ENCODE measurements around the gene HDAC1. TPM values are rescaled to one million over a fixed set of nuclear protein-coding genes. Genes with fewer than 3 reads are reported as not detected.
A peak's percentile ranks its signal among the peaks of the same experiment; 100 is the strongest.
"Not testable (repeated sequence)": the region's sequence is repeated elsewhere in the genome, so short reads cannot be mapped to it uniquely, and the experiment has no call there.

The HDAC1 gene
- 10 to 100 TPM; 34.8 to 34.9 TPM for total RNA-seq
- long read RNA-seq, transcript HDAC1-201 (14 exons, 2,124 nt): major isoform, 37 of 53 reads
- long read RNA-seq, partial matches to known transcripts: 7 of 53 reads
- long read RNA-seq, other reads (novel, unspliced or antisense): 9 of 53 reads

DNA sequence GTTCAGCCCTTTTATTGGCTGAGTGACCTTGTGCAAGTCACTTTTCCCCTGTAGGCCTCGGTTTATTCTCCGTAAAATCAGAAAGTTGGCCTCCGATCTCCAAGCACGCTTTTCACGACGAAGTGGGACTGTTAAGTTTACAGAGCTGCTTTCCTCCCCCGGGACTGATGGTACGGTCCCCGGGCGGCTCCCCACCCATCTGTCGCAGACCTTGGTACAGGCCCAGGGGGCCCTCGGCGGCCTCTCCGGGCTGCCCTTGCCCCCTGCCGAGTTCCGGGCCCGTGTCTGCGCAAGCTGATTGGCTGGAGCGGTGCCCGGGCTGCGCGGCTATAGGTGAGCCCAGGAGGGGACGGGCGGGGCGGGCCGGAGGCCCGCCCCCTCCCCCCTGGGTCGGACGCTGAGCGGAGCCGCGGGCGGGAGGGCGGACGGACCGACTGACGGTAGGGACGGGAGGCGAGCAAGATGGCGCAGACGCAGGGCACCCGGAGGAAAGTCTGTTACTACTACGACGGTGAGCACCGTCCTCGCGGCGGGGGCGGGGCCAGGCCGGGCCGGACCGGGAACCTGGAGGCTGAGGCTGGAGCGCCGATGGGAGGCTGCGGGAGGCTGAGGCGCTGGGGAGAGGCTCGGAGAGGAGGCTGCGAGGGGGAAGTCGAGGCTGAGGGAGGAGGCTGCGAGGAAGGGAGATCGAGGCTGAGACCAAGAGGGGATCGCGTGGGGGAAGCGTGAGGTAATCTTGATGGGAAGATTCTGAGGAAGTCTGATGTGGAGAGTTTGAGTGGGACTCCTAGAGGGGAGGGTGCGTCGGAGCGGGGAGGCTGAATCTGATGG is at the start of gene HDAC1:
TSS of gene HDAC1 (plus strand) at position 376 of the 831 bp plus-strand sequence. CDS start at position 463, 87 bp downstream.
- peak; percentile 99 for ATAC-seq
- DNase-seq: peak; percentile 97
- intact Hi-C loops (cut with DNase I): loop anchor here in 1 of 2 donors (10.0 kb wide), 1 partner anchor 47 kb away; the partner anchor contains the start of gene FAM167B

DNA sequence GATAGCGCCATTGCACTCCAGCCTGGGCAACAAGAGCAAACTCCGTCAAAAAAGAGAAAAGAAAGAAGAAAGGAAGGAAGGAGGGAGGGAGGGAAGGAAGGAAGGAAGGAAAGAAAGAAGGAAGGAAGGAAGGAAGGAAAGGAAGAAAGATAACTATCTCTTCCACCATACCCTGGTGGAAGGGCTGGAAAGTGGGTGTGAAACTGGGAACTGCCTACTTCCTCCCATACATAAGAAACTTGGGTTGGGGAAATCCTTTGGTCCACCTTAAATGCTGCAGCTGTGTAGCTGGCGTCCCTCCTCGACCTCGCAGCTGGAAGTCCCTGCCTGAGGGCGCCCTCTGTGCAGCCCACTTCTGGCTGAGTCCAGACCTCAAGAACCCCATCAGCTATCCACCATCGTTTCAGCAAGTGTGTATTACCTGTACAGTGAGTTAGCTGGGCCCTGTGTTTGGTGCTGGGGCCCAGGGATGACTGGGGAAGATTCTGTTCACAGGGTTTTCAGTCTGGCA is 49.5 kb upstream of the HDAC1 start:
- peak in 1 of 2 donors; percentile 7 for ATAC-seq
- peak; percentile 46 for DNase-seq
- intact Hi-C loops (cut with DNase I): loop anchor here in 1 of 2 donors (10.0 kb wide), 1 partner anchor 52 kb away; the partner anchor contains the start of gene HDAC1

DNA sequence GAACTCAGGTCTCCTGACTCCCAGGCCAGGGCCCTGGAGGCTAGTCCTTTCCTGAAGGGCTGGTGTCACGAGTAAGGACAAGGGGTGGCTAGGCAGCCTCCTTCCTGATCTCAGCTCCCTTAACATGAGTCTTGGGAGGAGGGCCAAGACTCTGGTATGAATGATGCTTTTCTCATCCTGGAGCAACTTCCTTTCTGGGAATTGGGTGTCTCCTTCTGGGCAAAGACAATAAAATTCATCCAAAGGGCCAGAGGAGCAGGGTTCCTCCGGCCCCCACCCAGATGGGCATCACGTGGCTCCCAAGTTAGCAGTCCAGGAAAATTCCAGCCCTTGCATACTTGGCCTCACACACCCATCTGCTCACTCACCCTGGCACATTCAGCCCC is 45.0 kb upstream of the HDAC1 start, which contains the start of gene FAM167B:
TSS of gene FAM167B (plus strand) at position 335 of the 386 bp plus-strand sequence. CDS start 200 bp downstream, outside the sequence.
- ATAC-seq: peak; percentile 45 to 60
- DNase-seq: peak; percentile 72
- intact Hi-C loops (cut with DNase I): loop anchor here in 1 of 2 donors (10.0 kb wide), 1 partner anchor 48 kb away; the partner anchor contains the start of gene HDAC1

DNA sequence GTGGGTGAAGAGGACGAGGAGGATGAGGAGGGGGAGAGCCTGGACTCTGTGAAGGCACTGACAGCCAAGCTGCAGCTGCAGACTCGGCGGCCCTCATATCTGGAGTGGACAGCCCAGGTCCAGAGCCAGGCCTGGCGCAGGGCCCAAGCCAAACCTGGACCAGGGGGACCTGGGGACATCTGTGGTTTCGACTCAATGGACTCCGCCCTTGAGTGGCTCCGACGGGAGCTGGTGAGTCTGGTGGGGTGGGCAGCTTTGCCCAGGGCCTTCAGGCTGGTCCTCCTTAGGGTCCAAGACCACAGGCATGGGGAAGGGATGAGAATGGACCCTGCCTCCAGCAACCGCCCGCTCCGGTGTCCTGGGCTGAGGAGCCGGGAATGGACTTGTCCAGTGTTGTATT is 44.4 kb upstream of the HDAC1 start:
- intact Hi-C loops (cut with DNase I): loop anchor here in 1 of 2 donors (10.0 kb wide), 1 partner anchor 47 kb away; the partner anchor contains the start of gene HDAC1
- ATAC-seq (peak in 1 of 2 donors; percentile 16), DNase-seq (peak; percentile 38)

DNA sequence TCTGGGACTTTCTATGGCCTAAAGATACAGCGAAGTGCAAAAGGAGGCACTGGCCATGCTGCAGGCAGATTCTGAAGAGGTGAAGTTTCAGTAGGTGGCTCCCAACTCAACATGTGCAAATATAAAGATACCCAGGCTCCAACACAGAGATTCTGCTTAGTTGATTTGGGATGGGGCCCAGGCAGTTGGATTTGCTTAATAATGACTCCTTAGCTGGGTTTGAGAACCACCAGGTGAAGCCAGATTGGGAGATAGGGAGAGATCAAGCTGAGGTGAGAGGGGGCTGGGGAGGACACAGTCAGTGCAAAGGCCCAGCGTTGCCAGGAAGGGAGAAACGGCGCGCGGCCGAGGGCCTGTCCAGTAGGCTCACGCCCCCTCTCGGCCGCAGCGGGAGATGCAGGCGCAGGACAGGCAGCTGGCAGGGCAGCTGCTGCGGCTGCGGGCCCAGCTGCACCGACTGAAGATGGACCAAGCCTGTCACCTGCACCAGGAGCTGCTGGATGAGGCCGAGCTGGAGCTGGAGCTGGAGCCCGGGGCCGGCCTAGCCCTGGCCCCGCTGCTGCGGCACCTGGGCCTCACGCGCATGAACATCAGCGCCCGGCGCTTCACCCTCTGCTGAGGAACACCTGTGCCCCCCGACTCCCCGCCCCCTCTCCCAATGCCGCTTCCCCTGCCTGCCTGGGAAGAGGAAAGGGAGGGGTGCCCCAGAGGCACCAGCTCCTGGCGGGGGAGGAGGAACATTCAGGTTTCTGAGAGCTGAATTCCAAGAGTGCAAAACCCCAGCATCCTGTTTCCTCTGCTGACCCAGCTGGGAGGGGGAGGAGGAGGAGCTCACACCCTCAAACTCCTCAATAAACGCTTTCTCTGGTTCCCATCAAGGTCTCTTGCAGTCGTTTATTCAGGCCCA is 43.6 kb upstream of the HDAC1 start:
- intact Hi-C loops (cut with DNase I): loop anchor here in 1 of 2 donors (10.0 kb wide), 1 partner anchor 47 kb away; the partner anchor contains the start of gene HDAC1
- DNase-seq (peak; percentile 90), ATAC-seq (peak; percentile 56 to 79)

DNA sequence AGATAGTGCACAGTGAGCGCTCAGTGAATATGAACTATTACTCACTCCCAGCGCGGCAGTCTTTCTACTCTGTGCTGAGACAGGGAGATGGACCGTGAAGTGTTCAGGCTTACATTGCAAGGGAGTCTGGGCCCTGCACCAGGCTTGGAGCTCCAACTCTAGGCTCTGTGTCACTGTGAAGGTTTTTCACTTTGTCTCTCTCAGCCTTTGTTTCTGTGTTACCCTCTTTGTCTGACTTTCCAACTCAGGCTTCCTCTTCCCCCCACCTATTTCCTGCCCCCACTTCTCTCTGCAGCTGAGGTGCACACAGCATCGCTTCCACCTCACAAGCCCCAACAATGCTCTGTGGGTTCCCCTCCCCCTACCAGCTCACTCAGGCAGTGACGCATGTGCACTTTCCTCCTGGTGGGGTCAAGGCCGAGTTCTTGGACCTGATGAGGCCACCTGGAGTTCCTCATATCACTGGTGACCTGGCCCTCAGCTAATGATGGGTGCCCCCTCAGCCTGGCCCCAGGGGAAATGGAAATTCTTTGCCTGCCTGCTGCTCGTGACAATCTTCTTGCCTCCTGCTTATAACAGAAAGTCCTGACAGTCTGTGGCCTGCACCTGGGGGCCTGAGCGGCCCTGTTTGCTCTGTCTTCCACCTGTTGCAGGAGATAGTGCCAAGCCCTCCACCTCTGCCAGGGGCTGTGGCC is 41.9 kb upstream of the HDAC1 start:
- intact Hi-C loops (cut with DNase I): loop anchor here in 1 of 2 donors (10.0 kb wide), 1 partner anchor 45 kb away; the partner anchor contains the start of gene HDAC1
- DNase-seq: peak; percentile 44
- ATAC-seq: peak; percentile 19 to 68

DNA sequence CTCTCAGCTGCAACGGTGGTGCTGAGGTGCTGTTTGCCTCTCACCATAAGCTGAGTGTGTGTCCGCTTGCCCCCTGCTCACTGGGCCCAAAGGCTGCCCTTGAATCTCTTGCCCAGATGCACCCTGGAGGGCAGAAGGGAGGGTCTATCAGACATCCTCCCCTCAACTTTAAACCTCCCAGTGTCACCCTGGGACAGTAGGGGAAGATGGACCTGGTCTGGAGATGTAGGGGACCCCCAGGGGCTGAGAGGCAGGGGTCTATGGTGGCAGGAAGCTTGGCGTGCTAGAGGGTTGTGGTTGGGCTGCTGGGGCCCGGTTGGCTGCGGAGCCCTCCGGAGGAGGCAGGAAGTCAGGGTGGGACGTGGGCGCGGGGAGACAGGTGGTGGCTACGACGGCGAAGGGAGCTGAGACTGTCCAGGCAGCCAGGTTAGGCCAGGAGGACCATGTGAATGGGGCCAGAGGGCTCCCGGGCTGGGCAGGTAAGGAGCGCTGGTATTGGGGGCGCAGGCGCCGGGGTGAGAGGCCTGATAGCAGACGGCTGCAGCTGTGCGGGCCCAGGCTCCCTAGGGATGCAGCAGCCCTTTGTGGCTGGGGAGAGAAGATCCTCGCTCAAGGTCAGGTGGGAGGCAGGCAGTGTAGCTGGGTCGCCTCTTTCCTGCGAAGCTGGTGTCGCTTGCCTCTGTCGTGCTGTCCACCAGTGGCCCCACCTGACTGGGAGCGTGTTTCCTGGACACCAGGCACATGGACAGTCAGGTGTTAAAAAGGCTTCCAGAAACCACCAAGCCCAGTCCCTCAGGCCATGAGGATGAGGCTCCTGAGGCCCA is 40.8 kb upstream of the HDAC1 start, which contains the start of gene LCK:
TSS of gene LCK (plus strand) at position 373 of the 824 bp plus-strand sequence. CDS start 23,065 bp downstream, outside the sequence.
- ATAC-seq (no peak), DNase-seq (no peak)
- intact Hi-C loops (cut with DNase I): no loop called here

DNA sequence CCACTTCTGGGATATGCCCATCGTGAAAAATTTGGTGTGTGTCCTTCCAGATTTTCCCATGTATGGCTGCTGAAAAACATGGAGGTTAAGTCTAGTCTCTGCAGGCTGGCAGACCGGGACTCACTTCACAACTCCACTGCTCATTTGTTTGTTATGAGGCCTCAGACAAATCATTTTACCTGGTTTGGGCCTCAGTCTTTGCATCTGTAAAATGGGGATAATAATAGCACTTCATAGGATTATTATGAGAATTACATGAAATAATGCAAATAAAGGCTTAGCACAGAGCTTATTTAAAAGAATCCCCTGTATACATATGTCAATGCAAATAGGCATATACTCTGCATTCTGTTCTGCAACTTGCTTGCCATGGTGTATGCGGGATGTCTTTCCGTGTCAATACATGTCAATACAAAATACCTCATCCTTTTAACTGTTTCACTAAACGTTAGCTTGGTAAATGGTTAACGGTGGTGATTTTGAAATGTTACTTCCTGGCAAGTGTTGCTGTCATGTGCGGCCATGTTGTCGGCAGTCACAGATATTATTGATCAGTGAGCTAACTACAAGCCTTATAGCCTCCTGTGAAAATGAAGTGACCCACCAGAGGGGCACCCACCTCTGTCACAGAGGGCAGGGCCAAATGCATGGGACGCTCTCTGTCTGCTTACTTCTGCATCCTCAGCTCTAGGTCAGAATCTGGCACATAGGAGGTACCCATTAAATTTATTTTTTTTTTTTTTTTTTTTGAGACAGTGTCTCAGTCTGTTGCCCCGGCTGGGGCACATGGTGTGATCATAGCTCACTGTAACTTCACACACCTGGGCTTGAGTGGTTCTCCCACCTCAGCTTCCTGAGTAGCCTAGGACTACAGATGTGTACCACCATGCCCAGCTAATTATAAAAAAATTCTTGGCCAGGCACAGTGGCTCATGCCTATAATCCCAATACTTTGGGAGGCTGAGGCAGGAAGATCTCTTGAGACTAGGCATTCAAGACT is 36.5 kb upstream of the HDAC1 start:
- DNase-seq (no peak), ATAC-seq (no peak)
- intact Hi-C loops (cut with DNase I): no loop called here

DNA sequence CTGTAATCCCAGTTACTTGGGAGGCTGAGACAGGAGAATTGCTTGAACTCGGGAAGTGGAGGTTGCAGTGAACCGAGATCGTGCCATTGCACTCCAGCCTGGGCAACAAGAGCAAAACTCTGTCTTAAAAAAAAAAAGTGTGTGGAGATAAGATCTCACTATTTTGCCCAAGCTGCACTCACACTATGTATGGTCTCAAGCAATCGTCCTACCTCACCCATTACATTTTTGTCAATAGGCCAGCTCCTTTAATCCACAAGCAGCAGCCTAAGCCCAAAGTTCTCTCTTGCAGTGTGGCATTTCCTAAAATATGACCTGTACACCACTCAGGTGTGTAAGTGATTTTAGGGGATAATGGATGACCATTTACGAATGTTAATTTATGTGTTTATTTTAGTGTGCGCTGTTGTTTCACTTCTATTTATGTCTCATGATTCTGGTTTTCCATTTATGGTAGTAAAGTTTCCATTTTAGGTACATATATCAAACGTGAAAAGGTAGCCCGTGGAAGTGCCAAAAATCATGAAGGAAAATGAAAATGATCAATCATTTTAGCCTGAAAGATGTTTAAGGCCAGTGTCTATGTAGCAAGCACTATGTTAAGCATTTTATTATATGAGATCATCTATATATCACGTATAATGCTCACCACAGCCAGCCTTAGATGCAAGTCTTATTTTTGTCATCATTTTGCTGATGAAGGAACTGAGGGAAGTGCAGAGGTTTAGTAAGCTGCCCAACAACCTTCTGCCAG is 35.2 kb upstream of the HDAC1 start:
- DNase-seq: no peak
- no peak for ATAC-seq
- intact Hi-C loops (cut with DNase I): no loop called here

DNA sequence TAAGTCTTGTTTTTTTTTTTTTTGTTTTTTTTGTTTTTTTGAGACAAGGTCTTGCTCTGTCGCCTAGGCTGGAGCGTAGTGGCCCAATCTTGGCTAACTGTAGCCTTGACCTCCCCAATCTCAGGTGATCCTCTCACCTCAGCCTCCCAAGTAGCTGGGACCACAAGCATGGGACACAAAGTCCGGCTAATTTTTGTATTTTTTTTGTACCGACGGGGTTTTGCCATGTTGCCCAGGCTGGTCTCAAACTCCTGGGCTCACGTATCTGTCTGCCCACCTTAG is 34.7 kb upstream of the HDAC1 start:
- intact Hi-C loops (cut with DNase I): no loop called here
- no peak for DNase-seq
- ATAC-seq: no peak

DNA sequence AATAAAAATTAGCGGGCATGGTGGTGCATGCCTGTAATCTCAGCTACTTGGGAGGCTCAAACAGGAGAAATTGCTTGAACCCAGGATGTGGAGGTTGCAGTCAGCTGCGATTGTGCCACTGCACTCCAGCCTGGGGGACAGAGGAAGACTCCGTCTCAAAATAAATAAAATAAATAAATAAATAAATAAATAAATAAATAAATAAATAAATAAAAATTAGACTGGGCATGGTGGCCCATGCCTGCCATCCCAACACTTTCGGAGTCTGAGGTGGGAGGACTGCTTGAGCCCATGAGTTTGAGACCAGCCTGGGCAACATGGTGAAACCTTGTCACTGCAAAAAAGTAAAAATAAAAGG is 28.7 kb upstream of the HDAC1 start:
- DNase-seq; intact Hi-C loops (cut with DNase I); ATAC-seq: not testable (repeated sequence)

DNA sequence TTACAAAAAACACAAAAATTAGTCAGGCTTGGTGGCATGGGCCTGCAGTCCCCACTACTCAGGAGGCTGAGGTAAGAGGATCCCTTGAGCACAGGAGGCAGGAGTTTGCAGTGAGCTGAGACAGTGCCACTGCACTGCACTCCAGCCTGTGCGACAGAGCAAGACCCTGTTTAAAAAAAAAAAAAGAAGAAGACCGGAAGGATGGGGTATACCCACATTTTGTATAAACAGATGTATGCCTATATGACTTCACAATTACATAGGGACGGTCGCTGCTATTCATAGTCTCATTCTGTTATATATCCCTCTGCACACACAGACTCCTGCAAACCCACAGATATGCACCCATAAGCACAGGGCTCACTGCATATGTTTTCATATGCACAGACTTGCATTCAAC is 28.1 kb upstream of the HDAC1 start:
- no peak for DNase-seq
- intact Hi-C loops (cut with DNase I): no loop called here
- no peak for ATAC-seq

DNA sequence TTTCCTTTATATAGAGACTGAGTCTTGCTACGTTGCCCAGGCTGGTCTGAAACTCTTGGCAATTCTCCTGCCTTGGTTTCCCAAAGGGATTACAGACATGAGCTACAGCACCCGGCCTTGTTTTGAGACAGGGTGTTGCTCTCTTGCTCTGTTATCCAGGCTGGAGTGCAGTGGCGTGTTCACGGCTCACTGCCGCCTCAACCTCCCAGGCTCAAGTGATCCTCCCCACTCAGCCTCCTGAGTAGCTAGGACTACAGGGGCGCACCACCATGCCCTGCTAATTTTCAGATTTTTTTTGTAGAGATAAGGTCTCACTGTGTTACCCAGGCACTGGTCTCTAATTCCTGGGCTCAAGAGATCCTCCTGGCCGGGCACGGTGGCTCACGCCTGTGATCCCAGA is 26.0 kb upstream of the HDAC1 start:
- DNase-seq: no peak
- intact Hi-C loops (cut with DNase I): no loop called here
- no peak for ATAC-seq

DNA sequence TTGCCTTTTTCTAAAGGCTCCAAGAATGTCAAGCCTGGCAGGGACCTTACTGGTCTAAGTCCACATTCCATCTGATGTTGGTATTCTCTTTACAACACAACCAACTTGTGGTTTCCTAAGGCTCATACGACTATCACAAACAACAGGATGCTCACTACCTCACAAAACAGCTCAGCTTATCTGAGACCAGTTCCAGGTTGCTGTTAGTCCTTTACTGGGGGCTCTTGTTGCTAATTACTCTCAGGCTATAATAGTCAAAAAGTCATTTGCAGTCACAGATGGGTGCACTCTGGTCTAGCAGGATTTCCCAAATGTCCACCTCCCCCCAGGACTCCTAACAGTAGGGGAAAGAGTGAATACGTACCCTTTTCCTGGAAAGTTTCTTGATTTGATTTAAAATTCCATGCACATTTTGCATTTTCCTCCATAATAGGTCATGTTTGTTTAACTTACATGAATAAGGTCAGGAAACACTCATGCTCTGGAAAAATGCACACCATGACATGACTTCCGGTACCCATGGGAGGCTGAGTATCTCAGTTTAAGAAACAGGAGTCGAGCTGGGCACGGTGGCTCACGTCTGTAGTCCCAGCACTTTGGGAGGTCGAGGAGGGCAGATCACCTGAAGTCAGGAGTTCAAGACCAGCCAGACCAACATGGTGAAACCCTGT is 24.8 kb upstream of the HDAC1 start:
- no peak for DNase-seq
- ATAC-seq: no peak
- intact Hi-C loops (cut with DNase I): no loop called here

DNA sequence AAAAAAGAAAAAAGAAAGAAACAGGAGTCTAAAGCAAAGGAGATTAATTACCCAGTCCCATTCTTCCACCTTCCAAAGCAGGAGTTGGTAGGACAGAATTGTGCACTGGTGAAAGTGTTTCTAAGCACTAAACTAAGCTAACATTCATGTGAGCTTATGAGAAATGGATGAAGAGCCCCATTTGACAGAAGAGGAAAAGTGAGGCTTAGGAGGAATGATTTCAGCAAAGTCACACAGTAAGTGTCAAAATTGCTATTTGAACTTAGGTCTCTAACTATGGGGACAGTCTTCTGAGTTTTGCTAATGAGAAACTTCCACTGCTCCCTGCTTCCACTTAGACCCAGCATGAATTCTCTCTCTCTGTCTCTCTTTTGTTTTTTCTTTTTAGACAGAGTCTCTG is 22.1 kb upstream of the HDAC1 start:
- ATAC-seq: no peak
- intact Hi-C loops (cut with DNase I): no loop called here
- no peak for DNase-seq
